ENCODE measurements around the gene CDHR5. TPM values are rescaled to one million over a fixed set of nuclear protein-coding genes. Genes with fewer than 3 reads are reported as not detected.
"Not testable (repeated sequence)": the region's sequence is repeated elsewhere in the genome, so short reads cannot be mapped to it uniquely, and the experiment has no call there.

The CDHR5 gene
- total RNA-seq: not detected in 2 replicates

GRCh38 chr11:624705-625635, at the start of gene CDHR5:
Gene CDHR5, minus strand, starts transcription at chr11:624955. Its CDS starts 53 bp downstream, at chr11:624902.
- intact Hi-C loops (cut with micrococcal nuclease): no loop called here

GRCh38 chr11:674406-674805, 49.7 kb upstream of the CDHR5 start:
- intact Hi-C loops (cut with micrococcal nuclease): no loop called here

- intact Hi-C loops (cut with micrococcal nuclease): no loop called here
Observed at GRCh38 chr11:673866-674265, 49.1 kb upstream of the CDHR5 start.

GRCh38 chr11:665704-666281, 41.0 kb upstream of the CDHR5 start:
- intact Hi-C loops (cut with micrococcal nuclease): no loop called here

- intact Hi-C loops (cut with micrococcal nuclease): no loop called here
Observed at GRCh38 chr11:665062-665703, 40.4 kb upstream of the CDHR5 start.

GRCh38 chr11:662689-663274, 38.0 kb upstream of the CDHR5 start:
- intact Hi-C loops (cut with micrococcal nuclease): loop anchor here (1.0 kb wide), 2 partner anchors 61 to 103 kb away; no protein-coding TSS in a partner anchor

- intact Hi-C loops (cut with micrococcal nuclease): no loop called here
Observed at GRCh38 chr11:660681-661444, 36.1 kb upstream of the CDHR5 start.

GRCh38 chr11:660281-660680, 35.5 kb upstream of the CDHR5 start:
- intact Hi-C loops (cut with micrococcal nuclease): no loop called here

- intact Hi-C loops (cut with micrococcal nuclease): no loop called here
Observed at GRCh38 chr11:659532-660085, 34.9 kb upstream of the CDHR5 start.

- intact Hi-C loops (cut with micrococcal nuclease): no loop called here
Observed at GRCh38 chr11:657691-658126, 33.0 kb upstream of the CDHR5 start.

GRCh38 chr11:656866-657265, 32.1 kb upstream of the CDHR5 start:
- intact Hi-C loops (cut with micrococcal nuclease): no loop called here

- intact Hi-C loops (cut with micrococcal nuclease): no loop called here
Observed at GRCh38 chr11:656426-656825, 31.7 kb upstream of the CDHR5 start.

- intact Hi-C loops (cut with micrococcal nuclease): no loop called here
Observed at GRCh38 chr11:655036-655726, 30.4 kb upstream of the CDHR5 start.

- intact Hi-C loops (cut with micrococcal nuclease): not testable (repeated sequence)
Observed at GRCh38 chr11:654444-654843, 29.7 kb upstream of the CDHR5 start.

GRCh38 chr11:653837-654236, 29.1 kb upstream of the CDHR5 start:
- intact Hi-C loops (cut with micrococcal nuclease): no loop called here

GRCh38 chr11:653136-653535, 28.4 kb upstream of the CDHR5 start:
- intact Hi-C loops (cut with micrococcal nuclease): not testable (repeated sequence)

GRCh38 chr11:650482-650881, 25.7 kb upstream of the CDHR5 start:
- intact Hi-C loops (cut with micrococcal nuclease): no loop called here

- intact Hi-C loops (cut with micrococcal nuclease): not testable (repeated sequence)
Observed at GRCh38 chr11:647672-648158, 23.0 kb upstream of the CDHR5 start.

- intact Hi-C loops (cut with micrococcal nuclease): no loop called here
Observed at GRCh38 chr11:646214-646613, 21.5 kb upstream of the CDHR5 start.

GRCh38 chr11:645536-645935, 20.8 kb upstream of the CDHR5 start:
- intact Hi-C loops (cut with micrococcal nuclease): no loop called here
